ENCODE results near the gene C22orf15. TPM values are rescaled to one million over a fixed set of nuclear protein-coding genes. Genes with fewer than 3 reads are reported as not detected.

C22orf15 gene
- 0.01 and 0.06 TPM in 2 replicates for polyA plus RNA-seq (2013)

DNA sequence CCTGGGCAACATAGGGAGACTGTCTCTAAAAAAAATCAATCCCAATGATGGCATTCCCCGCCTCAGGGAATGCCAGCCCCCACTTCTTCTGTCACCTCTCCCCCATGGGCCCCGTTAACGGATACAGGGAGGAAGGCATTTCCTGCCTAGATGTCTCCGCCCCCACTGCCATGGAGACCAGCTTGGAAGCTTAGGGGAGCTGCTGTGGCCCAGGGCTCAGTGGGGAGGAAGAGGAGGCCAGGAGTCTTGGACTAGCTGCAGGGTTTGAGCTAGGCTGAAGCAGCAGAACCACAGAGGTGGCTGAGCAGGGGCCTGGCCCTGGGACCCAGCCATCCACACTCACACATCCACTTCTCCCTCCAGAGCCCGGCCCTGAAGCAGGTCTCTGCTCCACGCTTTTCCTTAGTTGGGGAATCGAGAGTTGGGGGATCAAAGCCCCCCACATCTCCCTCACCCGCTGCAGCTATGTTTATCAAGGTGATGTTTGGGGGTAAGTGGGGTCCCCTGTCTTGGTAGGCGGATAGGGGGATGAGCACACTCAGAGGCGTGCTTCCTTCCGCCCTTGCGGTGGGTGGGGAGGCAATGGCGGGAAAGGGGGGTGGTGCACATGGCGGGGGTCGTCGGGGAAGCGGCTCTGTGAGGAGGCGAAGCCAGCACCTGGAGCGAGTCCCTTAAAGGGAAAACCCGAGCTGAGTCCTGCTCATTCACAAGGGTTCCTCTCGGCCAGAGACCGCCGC, at the start of gene C22orf15:
C22orf15 (plus strand) TSS at position 149 of the 737 bp plus-strand sequence; CDS start at position 466, 317 bp downstream.
- Histone ChIP-seq H3K79me2 (ENCODE audit: control insufficient read depth, insufficient read depth, low read length, poor library complexity) (peaks cover 3% of the 10 kb centered on the region), H3K36me3 (ENCODE audit: control insufficient read depth in 1 of 2, insufficient read depth in 2 of 2, low read length in 2 of 2) (no peaks in the 10 kb centered on the region), H2BK12ac (ENCODE audit: low read length) (no peak within 1 kb of the TSS), H3K4me2 (ENCODE audit: low read length) (peak within 1 kb of the TSS; percentile 26), H3K27me3 (ENCODE audit: insufficient read depth, low read length) (no peaks in the 10 kb centered on the region), H2AK5ac (ENCODE audit: low read length) (no peak within 1 kb of the TSS), H3K79me1 (ENCODE audit: low read length) (peaks cover 4% of the 10 kb centered on the region), H3K27ac (ENCODE audit: low read depth, low read length) (no peak within 1 kb of the TSS), H4K8ac (ENCODE audit: low read depth, low read length) (peak within 1 kb of the TSS; percentile 17), H3K14ac (ENCODE audit: low read length) (no peak within 1 kb of the TSS), H3K4me1 (ENCODE audit: control insufficient read depth in 1 of 2, insufficient read depth in 2 of 2, low read length in 2 of 2) (peaks cover 6 to 13% of the 10 kb centered on the region in 2 experiments), H2BK5ac (ENCODE audit: low read depth, low read length, poor library complexity) (no peak within 1 kb of the TSS), H3K4ac (ENCODE audit: low read depth, low read length) (no peak within 1 kb of the TSS), H2BK120ac (ENCODE audit: insufficient read depth, low read length, poor library complexity) (no peak within 1 kb of the TSS), H4K12ac (ENCODE audit: low read depth, low read length) (no peak within 1 kb of the TSS), H3K9ac (ENCODE audit: low read length) (no peak within 1 kb of the TSS), H3K23ac (ENCODE audit: low read length) (no peak within 1 kb of the TSS), H3K9me3 (ENCODE audit: insufficient read depth, low read depth, low read length) (no peaks in the 10 kb centered on the region), H3K18ac (ENCODE audit: low read length) (no peak within 1 kb of the TSS), H2AFZ (ENCODE audit: insufficient read depth, low read length, poor library complexity) (peak within 1 kb of the TSS; percentile 35), H4K91ac (ENCODE audit: low read depth, low read length) (no peak within 1 kb of the TSS), H3K4me3 (ENCODE audit: low read depth, low read length) (no peak within 1 kb of the TSS)
- WGBS (ENCODE audit: extremely low coverage, insufficient coverage, insufficient read length): no CpG with 5 or more reads among the region's 23 CpGs
- no peak for DNase-seq

DNA sequence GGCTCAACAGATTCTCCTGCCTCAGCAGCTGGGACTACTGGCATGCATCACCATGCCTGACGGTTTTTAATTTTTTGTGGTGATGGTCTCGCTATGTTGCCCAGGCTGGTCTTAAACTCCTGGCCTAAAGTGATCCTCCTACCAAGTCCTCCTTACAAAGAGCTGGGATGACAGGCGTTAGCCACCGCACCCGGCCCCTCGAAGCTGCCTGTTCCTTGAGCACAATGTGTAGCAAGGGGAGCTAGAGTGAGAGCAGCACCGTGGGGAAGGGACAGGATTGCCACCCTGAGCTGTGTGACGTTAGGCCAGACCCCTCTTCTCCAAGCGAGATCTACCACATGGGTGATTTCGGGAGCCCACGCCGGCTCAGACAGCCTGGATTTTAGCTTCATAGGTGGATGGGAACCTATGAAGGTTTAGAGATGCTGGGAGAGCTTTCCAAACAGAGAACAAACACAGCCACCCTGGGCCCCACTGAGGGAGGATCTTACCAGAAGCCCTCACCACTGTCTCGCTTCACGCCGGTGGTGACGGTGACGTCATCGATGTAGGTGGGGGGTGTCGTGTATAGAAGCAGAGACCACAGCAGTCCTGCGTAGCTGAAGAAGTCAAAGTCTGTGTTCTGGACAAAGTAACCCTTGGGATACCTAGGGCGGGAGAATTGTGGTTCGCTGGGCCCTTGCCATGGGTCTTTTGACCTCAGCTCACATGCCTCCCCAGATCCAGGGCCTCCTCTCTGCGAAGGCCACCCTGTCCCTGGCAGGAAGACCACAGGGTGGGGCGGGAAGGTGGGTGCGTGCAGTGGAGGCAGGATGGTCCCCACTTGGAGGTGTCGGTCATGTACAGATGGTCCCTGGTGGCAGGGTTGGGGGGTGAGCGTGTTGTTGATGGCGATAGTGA, 48.8 kb upstream of the C22orf15 start:
- Histone ChIP-seq H2AK5ac (ENCODE audit: low read length) (no peak overlapping the region), H3K4ac (ENCODE audit: low read depth, low read length) (no peak overlapping the region), H2AFZ (ENCODE audit: insufficient read depth, low read length, poor library complexity) (no peak overlapping the region), H3K27me3 (ENCODE audit: insufficient read depth, low read length) (no peaks in the 10 kb centered on the region), H4K12ac (ENCODE audit: low read depth, low read length) (no peak overlapping the region), H3K4me3 (ENCODE audit: low read depth, low read length) (no peak overlapping the region), H3K79me1 (ENCODE audit: low read length) (peaks cover 8% of the 10 kb centered on the region), H3K14ac (ENCODE audit: low read length) (no peak overlapping the region), H3K36me3 (ENCODE audit: control insufficient read depth in 1 of 2, insufficient read depth in 2 of 2, low read length in 2 of 2) (peaks cover 24 to 41% of the 10 kb centered on the region in 2 experiments), H3K18ac (ENCODE audit: low read length) (no peak overlapping the region), H3K27ac (ENCODE audit: low read depth, low read length) (no peak overlapping the region), H3K9ac (ENCODE audit: low read length) (no peak overlapping the region), H3K23ac (ENCODE audit: low read length) (no peak overlapping the region), H2BK120ac (ENCODE audit: insufficient read depth, low read length, poor library complexity) (no peak overlapping the region), H2BK12ac (ENCODE audit: low read length) (no peak overlapping the region), H3K79me2 (ENCODE audit: control insufficient read depth, insufficient read depth, low read length, poor library complexity) (peaks cover 6% of the 10 kb centered on the region), H2BK5ac (ENCODE audit: low read depth, low read length, poor library complexity) (no peak overlapping the region), H4K8ac (ENCODE audit: low read depth, low read length) (no peak overlapping the region), H4K91ac (ENCODE audit: low read depth, low read length) (no peak overlapping the region), H3K4me2 (ENCODE audit: low read length) (no peak overlapping the region), H3K4me1 (ENCODE audit: control insufficient read depth in 1 of 2, insufficient read depth in 2 of 2, low read length in 2 of 2) (peaks cover 4 to 5% of the 10 kb centered on the region in 2 experiments), H3K9me3 (ENCODE audit: insufficient read depth, low read depth, low read length) (no peaks in the 10 kb centered on the region)
- no CpG with 5 or more reads among the region's 28 CpGs for WGBS (ENCODE audit: extremely low coverage, insufficient coverage, insufficient read length)
- no peak for DNase-seq

- H4K12ac ChIP-seq (ENCODE audit: low read depth, low read length): no peak overlapping the region
- no peak overlapping the region for H2AFZ ChIP-seq (ENCODE audit: insufficient read depth, low read length, poor library complexity)
- H3K4me1 ChIP-seq (ENCODE audit: control insufficient read depth in 1 of 2, insufficient read depth in 2 of 2, low read length in 2 of 2): peaks cover 4 to 5% of the 10 kb centered on the region in 2 experiments
- no peak overlapping the region for H2BK12ac ChIP-seq (ENCODE audit: low read length)
- no peak overlapping the region for H3K27ac ChIP-seq (ENCODE audit: low read depth, low read length)
- no peak overlapping the region for H2BK5ac ChIP-seq (ENCODE audit: low read depth, low read length, poor library complexity)
- no peak overlapping the region for H3K4me2 ChIP-seq (ENCODE audit: low read length)
- H3K27me3 ChIP-seq (ENCODE audit: insufficient read depth, low read length): no peaks in the 10 kb centered on the region
- H3K14ac ChIP-seq (ENCODE audit: low read length): no peak overlapping the region
- peaks cover 6% of the 10 kb centered on the region for H3K79me2 ChIP-seq (ENCODE audit: control insufficient read depth, insufficient read depth, low read length, poor library complexity)
- DNase-seq: no peak
- H3K4ac ChIP-seq (ENCODE audit: low read depth, low read length): no peak overlapping the region
- WGBS (ENCODE audit: extremely low coverage, insufficient coverage, insufficient read length): no CpG with 5 or more reads among the region's 23 CpGs
- no peak overlapping the region for H2BK120ac ChIP-seq (ENCODE audit: insufficient read depth, low read length, poor library complexity)
- H3K9ac ChIP-seq (ENCODE audit: low read length): no peak overlapping the region
- peaks cover 22 to 36% of the 10 kb centered on the region in 2 experiments for H3K36me3 ChIP-seq (ENCODE audit: control insufficient read depth in 1 of 2, insufficient read depth in 2 of 2, low read length in 2 of 2)
- H3K79me1 ChIP-seq (ENCODE audit: low read length): peaks cover 8% of the 10 kb centered on the region
- H4K8ac ChIP-seq (ENCODE audit: low read depth, low read length): no peak overlapping the region
- H3K18ac ChIP-seq (ENCODE audit: low read length): no peak overlapping the region
- no peak overlapping the region for H2AK5ac ChIP-seq (ENCODE audit: low read length)
- H3K9me3 ChIP-seq (ENCODE audit: insufficient read depth, low read depth, low read length): no peaks in the 10 kb centered on the region
- no peak overlapping the region for H3K4me3 ChIP-seq (ENCODE audit: low read depth, low read length)
- no peak overlapping the region for H4K91ac ChIP-seq (ENCODE audit: low read depth, low read length)
- H3K23ac ChIP-seq (ENCODE audit: low read length): no peak overlapping the region
Observed at GRCh38 chr22:23714596-23715578, 47.9 kb upstream of the C22orf15 start.

All from trophoblast cell (in vitro differentiated cells and primary cell).